Activated CD8-positive, alpha-beta memory T cell treated with anti-CD3 and anti-CD28 coated beads for 36 hours (primary cell): Measurements from ENCODE around the gene ENTREP3. TPM values are rescaled to one million over a fixed set of nuclear protein-coding genes. Genes with fewer than 3 reads are reported as not detected.
"Not testable (repeated sequence)": the region's sequence is repeated elsewhere in the genome, so short reads cannot be mapped to it uniquely, and the experiment has no call there.

ENCODE experiments used
- CTCF ChIA-PET: fragments of 350-600 bp; sonication (Branson Sonifier 250); formaldehyde crosslinking; loops from one replicate; lab custom pipeline; 2021; ENCODE audit warnings: antibody characterized with exemption; lab: Charles Lee
- POLR2A ChIA-PET: fragments of 350-600 bp; sonication (Branson Sonifier 250); formaldehyde crosslinking; loops from one replicate; lab custom pipeline; 2021; ENCODE audit warnings: antibody characterized with exemption; lab: Charles Lee
- total RNA-seq, 2 experiments: library from RNA; stranded (reverse); gene quantifications; one replicate each; pipeline ENCODE4 v1.2.3, GENCODE V29; 2021

ENTREP3 gene
- total RNA-seq: 10 to 100 TPM; 47.2 to 50.7 TPM

- POLR2A ChIA-PET: interaction anchor here (0.9 to 1.0 kb wide), 2 partner anchors 11 to 12 kb away, joined by 3 to 4 read pairs; no protein-coding TSS in a partner anchor
- CTCF ChIA-PET: interaction anchor here (0.7 to 1.7 kb wide), 2 partner anchors 18 to 68 kb away, joined by 3 to 6 read pairs; no protein-coding TSS in a partner anchor
Measured at GRCh38 chr1:155255243-155256007, at the start of gene ENTREP3. TSS of gene ENTREP3 (minus strand) at chr1:155255483. CDS start at chr1:155254877, 606 bp downstream.

GRCh38 chr1:155304558-155305063 is 49.3 kb upstream of the ENTREP3 start:
- CTCF ChIA-PET: interaction anchor here (1.1 to 1.9 kb wide), 3 partner anchors 17 to 98 kb away, joined by 3 to 5 read pairs (median 4); no protein-coding TSS in a partner anchor
- POLR2A ChIA-PET: no interaction called here

- CTCF ChIA-PET: interaction anchor here (1.1 to 2.2 kb wide), 3 partner anchors 22 to 51 kb away, joined by 3 to 5 read pairs (median 5); no protein-coding TSS in a partner anchor
- POLR2A ChIA-PET: interaction anchor here (1.0 kb wide), 1 partner anchor 9 kb away, joined by 3 read pairs; no protein-coding TSS in a partner anchor
Measured at GRCh38 chr1:155301342-155301841, 46.1 kb upstream of the ENTREP3 start, which contains the start of gene PKLR. TSS of gene PKLR (minus strand) at chr1:155301438. CDS start at chr1:155301395, 43 bp downstream.

- CTCF ChIA-PET: interaction anchor here (1.7 to 2.2 kb wide), 2 partner anchors 23 to 50 kb away, joined by 5 read pairs; no protein-coding TSS in a partner anchor
- POLR2A ChIA-PET: interaction anchor here (1.0 kb wide), 1 partner anchor 9 kb away, joined by 3 read pairs; no protein-coding TSS in a partner anchor
Measured at GRCh38 chr1:155300553-155301329, 45.5 kb upstream of the ENTREP3 start.

GRCh38 chr1:155300024-155300423 is 44.7 kb upstream of the ENTREP3 start:
- POLR2A ChIA-PET: interaction anchor here (0.6 kb wide), 1 partner anchor 122 kb away, joined by 3 read pairs; no protein-coding TSS in a partner anchor
- CTCF ChIA-PET: interaction anchor here (0.7 to 2.2 kb wide), 4 partner anchors 23 to 604 kb away, joined by 4 to 5 read pairs (median 5); no protein-coding TSS in a partner anchor

GRCh38 chr1:155297384-155297783 is 42.1 kb upstream of the ENTREP3 start:
- ChIA-PET POLR2A (no interaction called here), CTCF (interaction anchor here (1.5 kb wide), 1 partner anchor 47 kb away, joined by 5 read pairs; no protein-coding TSS in a partner anchor)

- ChIA-PET POLR2A (no interaction called here), CTCF (interaction anchor here (1.5 kb wide), 1 partner anchor 46 kb away, joined by 5 read pairs; no protein-coding TSS in a partner anchor)
Measured at GRCh38 chr1:155296661-155297060, 41.4 kb upstream of the ENTREP3 start.

GRCh38 chr1:155295942-155296267 is 40.6 kb upstream of the ENTREP3 start:
- POLR2A ChIA-PET: no interaction called here
- CTCF ChIA-PET: interaction anchor here (1.6 kb wide), 1 partner anchor 45 kb away, joined by 4 read pairs; no protein-coding TSS in a partner anchor

GRCh38 chr1:155295183-155295941 is 40.1 kb upstream of the ENTREP3 start:
- POLR2A ChIA-PET: no interaction called here
- CTCF ChIA-PET: interaction anchor here (1.6 kb wide), 1 partner anchor 45 kb away, joined by 4 read pairs; no protein-coding TSS in a partner anchor

GRCh38 chr1:155294520-155295182 is 39.4 kb upstream of the ENTREP3 start:
- CTCF ChIA-PET: interaction anchor here (1.6 kb wide), 1 partner anchor 44 kb away, joined by 4 read pairs; no protein-coding TSS in a partner anchor
- POLR2A ChIA-PET: no interaction called here

- CTCF ChIA-PET: no interaction called here
- POLR2A ChIA-PET: no interaction called here
Measured at GRCh38 chr1:155293086-155293749, 37.9 kb upstream of the ENTREP3 start.

- POLR2A ChIA-PET: not testable (repeated sequence)
- CTCF ChIA-PET: interaction anchor here (0.9 kb wide), 1 partner anchor 40 kb away, joined by 5 read pairs; no protein-coding TSS in a partner anchor
Measured at GRCh38 chr1:155291006-155291405, 35.7 kb upstream of the ENTREP3 start.

GRCh38 chr1:155287987-155288543 is 32.8 kb upstream of the ENTREP3 start:
- ChIA-PET CTCF (no interaction called here), POLR2A (no interaction called here)

- ChIA-PET POLR2A (no interaction called here), CTCF (no interaction called here)
Measured at GRCh38 chr1:155286544-155286943, 31.3 kb upstream of the ENTREP3 start.

GRCh38 chr1:155285631-155286044 is 30.4 kb upstream of the ENTREP3 start:
- CTCF ChIA-PET: interaction anchor here (0.6 kb wide), 1 partner anchor 309 kb away, joined by 3 read pairs; no protein-coding TSS in a partner anchor
- POLR2A ChIA-PET: no interaction called here

GRCh38 chr1:155285063-155285462 is 29.8 kb upstream of the ENTREP3 start:
- ChIA-PET POLR2A (no interaction called here), CTCF (no interaction called here)

GRCh38 chr1:155284476-155284875 is 29.2 kb upstream of the ENTREP3 start:
- CTCF ChIA-PET: no interaction called here
- POLR2A ChIA-PET: no interaction called here
